Mammary microvascular endothelial cell (primary cell): ENCODE data around the gene LGR4. TPM values are rescaled to one million over a fixed set of nuclear protein-coding genes. Genes with fewer than 3 reads are reported as not detected.

Source experiments
- total RNA-seq: library from RNA; depleted of rRNA; stranded (reverse); fragments of >200 nt; gene quantifications from 2 replicates; pipeline ENCODE4 v1.2.3, GENCODE V29; 2015

Gene LGR4, protein sequence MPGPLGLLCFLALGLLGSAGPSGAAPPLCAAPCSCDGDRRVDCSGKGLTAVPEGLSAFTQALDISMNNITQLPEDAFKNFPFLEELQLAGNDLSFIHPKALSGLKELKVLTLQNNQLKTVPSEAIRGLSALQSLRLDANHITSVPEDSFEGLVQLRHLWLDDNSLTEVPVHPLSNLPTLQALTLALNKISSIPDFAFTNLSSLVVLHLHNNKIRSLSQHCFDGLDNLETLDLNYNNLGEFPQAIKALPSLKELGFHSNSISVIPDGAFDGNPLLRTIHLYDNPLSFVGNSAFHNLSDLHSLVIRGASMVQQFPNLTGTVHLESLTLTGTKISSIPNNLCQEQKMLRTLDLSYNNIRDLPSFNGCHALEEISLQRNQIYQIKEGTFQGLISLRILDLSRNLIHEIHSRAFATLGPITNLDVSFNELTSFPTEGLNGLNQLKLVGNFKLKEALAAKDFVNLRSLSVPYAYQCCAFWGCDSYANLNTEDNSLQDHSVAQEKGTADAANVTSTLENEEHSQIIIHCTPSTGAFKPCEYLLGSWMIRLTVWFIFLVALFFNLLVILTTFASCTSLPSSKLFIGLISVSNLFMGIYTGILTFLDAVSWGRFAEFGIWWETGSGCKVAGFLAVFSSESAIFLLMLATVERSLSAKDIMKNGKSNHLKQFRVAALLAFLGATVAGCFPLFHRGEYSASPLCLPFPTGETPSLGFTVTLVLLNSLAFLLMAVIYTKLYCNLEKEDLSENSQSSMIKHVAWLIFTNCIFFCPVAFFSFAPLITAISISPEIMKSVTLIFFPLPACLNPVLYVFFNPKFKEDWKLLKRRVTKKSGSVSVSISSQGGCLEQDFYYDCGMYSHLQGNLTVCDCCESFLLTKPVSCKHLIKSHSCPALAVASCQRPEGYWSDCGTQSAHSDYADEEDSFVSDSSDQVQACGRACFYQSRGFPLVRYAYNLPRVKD
- 0.40 and 0.89 TPM in 2 replicates for total RNA-seq

DNA sequence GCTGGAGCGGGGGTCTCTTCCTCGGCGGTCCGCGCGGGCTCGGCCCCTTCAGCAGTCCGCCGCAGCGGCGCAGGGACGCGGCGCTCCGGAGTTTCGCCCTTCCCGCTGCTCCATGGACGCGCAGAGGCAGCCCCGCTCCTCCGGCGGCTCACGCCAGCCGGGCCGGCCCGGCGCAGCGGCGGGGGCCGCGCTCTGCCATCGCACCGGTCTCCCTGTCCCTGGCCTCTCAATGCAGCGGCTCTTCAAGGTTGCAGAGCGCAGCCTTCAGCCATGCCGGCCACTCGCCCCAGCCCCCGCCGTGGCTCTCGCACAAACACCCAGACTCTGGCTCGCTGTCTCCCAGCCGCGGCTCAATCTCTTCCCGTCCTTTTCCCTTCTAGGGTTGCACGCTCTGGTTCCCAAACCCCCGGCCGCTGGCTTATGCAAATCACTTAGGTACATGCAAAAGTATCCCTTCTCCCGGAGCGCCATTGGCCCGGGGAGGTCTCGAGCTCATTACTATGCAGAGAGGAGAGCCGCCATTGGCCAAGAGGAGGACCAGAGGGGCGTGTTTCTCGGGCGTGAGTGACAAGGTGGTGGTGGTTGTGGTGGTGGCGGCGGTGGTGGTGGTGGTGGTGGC is at the start of gene LGR4:
TSS of gene LGR4 (minus strand) at position 393 of the 619 bp plus-strand sequence. CDS start 488 bp downstream, outside the sequence.

DNA sequence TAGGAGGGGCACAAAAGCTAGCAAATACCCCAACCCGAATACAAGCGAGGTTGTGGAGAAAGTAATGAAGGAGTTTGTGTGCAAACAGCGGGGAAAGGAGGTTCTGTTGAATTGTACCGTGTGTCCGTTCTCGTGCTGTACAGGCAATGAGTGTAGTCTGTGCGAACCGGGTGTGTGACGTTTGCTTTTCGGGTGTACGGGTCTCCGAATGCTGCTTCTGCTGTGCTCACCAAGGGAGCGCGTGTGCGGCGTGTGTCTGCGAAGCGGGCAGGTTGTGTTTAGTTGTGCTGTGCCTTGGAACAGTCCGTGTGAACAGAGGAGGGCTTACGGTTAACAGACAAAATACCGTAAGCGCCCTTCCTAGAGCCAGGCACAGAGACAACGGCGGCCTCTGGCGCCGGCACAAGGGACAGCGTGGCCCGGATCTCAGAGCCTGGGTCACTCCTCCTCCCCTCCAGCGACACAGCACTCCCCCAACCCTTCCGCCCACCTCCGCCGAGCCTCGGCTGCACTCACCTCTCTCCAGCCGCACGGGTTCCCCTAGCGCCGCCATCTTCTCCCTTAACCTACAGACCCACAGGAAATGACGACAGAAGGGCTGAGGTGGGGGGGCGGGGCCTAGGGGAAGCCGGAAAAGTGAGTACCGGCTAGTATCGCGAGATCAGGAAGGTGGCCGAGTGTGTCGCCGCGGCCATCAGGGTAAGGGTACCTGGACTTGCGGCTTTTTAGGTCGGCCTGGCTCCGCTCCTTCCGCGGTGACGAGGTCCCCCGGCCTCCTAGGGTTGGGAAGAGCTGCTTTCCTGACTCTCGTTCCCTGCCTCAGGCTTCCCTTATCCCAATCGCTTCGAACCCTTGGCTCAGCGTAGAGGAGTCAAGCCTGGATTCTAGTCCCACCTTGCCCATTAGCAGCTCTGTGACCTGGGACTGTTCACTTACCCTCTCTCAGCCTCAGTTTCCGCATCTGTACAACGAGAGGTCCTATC is 33.9 kb upstream of the LGR4 start, which contains the start of gene LIN7C:
TSS of gene LIN7C (minus strand) at position 570 of the 983 bp plus-strand sequence. CDS start at position 553, 17 bp downstream.

GRCh38 chr11:27362749-27363575 is 109.6 kb downstream of the LGR4 start, which contains the start of gene CCDC34:
Gene CCDC34, minus strand, starts transcription at chr11:27363215. Its CDS starts 21 bp downstream, at chr11:27363194.

Other genes starting within 250 kb of the LGR4 start
- 6.7 and 8.7 TPM in 2 replicates for gene CCDC34, start 109.6 kb downstream of the LGR4 start, total RNA-seq
- gene LIN7C, start 34.0 kb upstream of the LGR4 start, total RNA-seq, result 25.3 and 25.9 TPM in 2 replicates
- gene BDNF, start 227.7 kb upstream of the LGR4 start, total RNA-seq, result 1.0 and 1.1 TPM in 2 replicates